NOMO-1 (cell line): ENCODE measurements around the gene TJP1.
"Not testable (repeated sequence)": the region's sequence is repeated elsewhere in the genome, so short reads cannot be mapped to it uniquely, and the experiment has no call there.

Experiments
- DNase-seq, 2 experiments: peaks; one replicate each; lab custom pipeline; 2025; ENCODE audit not compliant: unreplicated experiment in 2 of 2; lab: John Stamatoyannopoulos, UW

Gene TJP1

GRCh38 chr15:29670266-29670665, 152.0 kb downstream of the TJP1 start:
- DNase-seq: no peak

- DNase-seq: no peak
These were observed 152.4 kb downstream of the TJP1 start for GRCh38 chr15:29669823-29670222.

- peak in 1 of 2 experiments; percentile 10 for DNase-seq
These were observed 154.1 kb downstream of the TJP1 start for GRCh38 chr15:29668120-29668602.

GRCh38 chr15:29666241-29666640, 156.0 kb downstream of the TJP1 start:
- no peak for DNase-seq

GRCh38 chr15:29665444-29666003, 156.7 kb downstream of the TJP1 start:
- DNase-seq: no peak

- no peak for DNase-seq
These were observed 157.9 kb downstream of the TJP1 start for GRCh38 chr15:29664406-29664805.

- not testable (repeated sequence) for DNase-seq
These were observed 164.8 kb downstream of the TJP1 start for GRCh38 chr15:29657476-29657817.

- no peak for DNase-seq
These were observed 165.4 kb downstream of the TJP1 start for GRCh38 chr15:29656636-29657475.

GRCh38 chr15:29652595-29652994, 169.7 kb downstream of the TJP1 start:
- DNase-seq: no peak

GRCh38 chr15:29651476-29652233, 170.6 kb downstream of the TJP1 start:
- DNase-seq: no peak
